ENCODE measurements around the gene TMPRSS3.
"Not testable (repeated sequence)": the region's sequence is repeated elsewhere in the genome, so short reads cannot be mapped to it uniquely, and the experiment has no call there.

TMPRSS3 gene

DNA sequence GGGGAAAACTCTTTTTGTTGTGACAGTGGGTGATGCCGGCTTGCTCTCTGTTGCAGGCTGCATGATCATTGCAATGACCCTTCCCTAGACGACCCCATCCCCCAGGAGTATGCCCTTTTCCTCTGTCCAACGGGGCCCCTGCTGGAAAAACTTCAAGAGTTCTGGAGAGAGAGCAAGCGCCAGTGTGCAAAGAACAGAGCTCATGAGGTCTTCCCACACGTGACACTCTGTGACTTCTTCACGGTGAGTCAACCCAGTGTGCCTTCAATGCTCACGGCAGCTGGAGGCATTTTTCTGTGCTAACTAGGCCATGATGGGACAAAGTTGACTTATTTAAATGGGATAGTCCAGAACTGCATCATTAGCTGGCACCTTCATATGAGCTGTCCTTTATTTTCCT is 13.5 kb upstream of the TMPRSS3 start:
- Histone ChIP-seq H3K4me1 (ENCODE audit: insufficient read depth, low read length, poor library complexity, severe bottlenecking) (peaks cover 56% of the 10 kb centered on the region), H3K79me2 (ENCODE audit: insufficient read depth, low read length) (peaks cover 51% of the 10 kb centered on the region)

GRCh38 chr21:42408718-42409117 is 12.9 kb upstream of the TMPRSS3 start:
- not testable (repeated sequence) for H2AFZ ChIP-seq (ENCODE audit: low read length); H3K9me2 ChIP-seq (replicated peaks; ENCODE audit: low read depth, low read length); H3K9me3 ChIP-seq (ENCODE audit: insufficient read depth, low read depth, low read length); H3F3A ChIP-seq (ENCODE audit: low read depth); H3K4me3 ChIP-seq (ENCODE audit: low read length, poor library complexity, severe bottlenecking); H4K20me1 ChIP-seq (ENCODE audit: insufficient read depth, low read length, poor library complexity, severe bottlenecking); H3K27me3 ChIP-seq (ENCODE audit: insufficient read depth, low read length, poor library complexity, severe bottlenecking); H3K4me2 ChIP-seq (ENCODE audit: low read depth, low read length, poor library complexity, severe bottlenecking); H3K9ac ChIP-seq (ENCODE audit: low read depth, low read length, poor library complexity, severe bottlenecking)
- H3K79me2 ChIP-seq (ENCODE audit: insufficient read depth, low read length) = peaks cover 52% of the 10 kb centered on the region
- H3K4me1 ChIP-seq (ENCODE audit: insufficient read depth, low read length, poor library complexity, severe bottlenecking) = peaks cover 62% of the 10 kb centered on the region
- peaks cover 15% of the 10 kb centered on the region; the same call in 1 of the 2 replicates for H3K36me3 ChIP-seq (ENCODE audit: insufficient read depth, low read length)

More for the DNA sequence above, 13.5 kb upstream of the TMPRSS3 start:
- H3F3A ChIP-seq (ENCODE audit: low read depth) = peaks cover 2% of the 10 kb centered on the region; the same call in 1 of the 2 replicates
- no peak overlapping the region for H3K4me2 ChIP-seq (ENCODE audit: low read depth, low read length, poor library complexity, severe bottlenecking)
- no peak overlapping the region for H3K9ac ChIP-seq (ENCODE audit: low read depth, low read length, poor library complexity, severe bottlenecking)
- TF ChIP-seq CTCF (conservative IDR thresholded peaks at IDR 0.05; ENCODE audit: low read length) (no peak), EZH2phosphoT487 (IDR thresholded peaks at IDR 0.05; ENCODE audit: borderline replicate concordance) (no peak)
- H4K20me1 ChIP-seq (ENCODE audit: insufficient read depth, low read length, poor library complexity, severe bottlenecking) = no peaks in the 10 kb centered on the region
- no peaks in the 10 kb centered on the region for H3K9me2 ChIP-seq (replicated peaks; ENCODE audit: low read depth, low read length)
- H3K9me3 ChIP-seq (ENCODE audit: insufficient read depth, low read depth, low read length) = no peaks in the 10 kb centered on the region
- no peaks in the 10 kb centered on the region for H3K27me3 ChIP-seq (ENCODE audit: insufficient read depth, low read length, poor library complexity, severe bottlenecking)
- H2AFZ ChIP-seq (ENCODE audit: low read length) = no peak overlapping the region
- no peak overlapping the region for H3K4me3 ChIP-seq (ENCODE audit: low read length, poor library complexity, severe bottlenecking)
- H3K36me3 ChIP-seq (ENCODE audit: insufficient read depth, low read length) = peaks cover 15% of the 10 kb centered on the region; the same call in 1 of the 2 replicates

- H3K9ac ChIP-seq (ENCODE audit: low read depth, low read length, poor library complexity, severe bottlenecking) = peak overlapping the region; percentile 23
- peak overlapping the region; percentile 73 for H3K4me2 ChIP-seq (ENCODE audit: low read depth, low read length, poor library complexity, severe bottlenecking)
- peak overlapping the region; percentile 5 for H3K4me3 ChIP-seq (ENCODE audit: low read length, poor library complexity, severe bottlenecking)
- peaks cover 52% of the 10 kb centered on the region for H3K79me2 ChIP-seq (ENCODE audit: insufficient read depth, low read length)
- H3F3A ChIP-seq (ENCODE audit: low read depth) = peaks cover 8% of the 10 kb centered on the region; the same call in 1 of the 2 replicates
- TF ChIP-seq EZH2phosphoT487 (IDR thresholded peaks at IDR 0.05; ENCODE audit: borderline replicate concordance) = no peak
- TF ChIP-seq CTCF (conservative IDR thresholded peaks at IDR 0.05; ENCODE audit: low read length) = no peak
- H4K20me1 ChIP-seq (ENCODE audit: insufficient read depth, low read length, poor library complexity, severe bottlenecking) = no peaks in the 10 kb centered on the region
- H3K9me2 ChIP-seq (replicated peaks; ENCODE audit: low read depth, low read length) = no peaks in the 10 kb centered on the region
- peaks cover 15% of the 10 kb centered on the region; the same call in 1 of the 2 replicates for H3K36me3 ChIP-seq (ENCODE audit: insufficient read depth, low read length)
- peaks cover 74% of the 10 kb centered on the region for H3K4me1 ChIP-seq (ENCODE audit: insufficient read depth, low read length, poor library complexity, severe bottlenecking)
- no peaks in the 10 kb centered on the region for H3K27me3 ChIP-seq (ENCODE audit: insufficient read depth, low read length, poor library complexity, severe bottlenecking)
- no peak overlapping the region for H2AFZ ChIP-seq (ENCODE audit: low read length)
- no peaks in the 10 kb centered on the region for H3K9me3 ChIP-seq (ENCODE audit: insufficient read depth, low read depth, low read length)
Measured at GRCh38 chr21:42407476-42407875, 11.6 kb upstream of the TMPRSS3 start.

DNA sequence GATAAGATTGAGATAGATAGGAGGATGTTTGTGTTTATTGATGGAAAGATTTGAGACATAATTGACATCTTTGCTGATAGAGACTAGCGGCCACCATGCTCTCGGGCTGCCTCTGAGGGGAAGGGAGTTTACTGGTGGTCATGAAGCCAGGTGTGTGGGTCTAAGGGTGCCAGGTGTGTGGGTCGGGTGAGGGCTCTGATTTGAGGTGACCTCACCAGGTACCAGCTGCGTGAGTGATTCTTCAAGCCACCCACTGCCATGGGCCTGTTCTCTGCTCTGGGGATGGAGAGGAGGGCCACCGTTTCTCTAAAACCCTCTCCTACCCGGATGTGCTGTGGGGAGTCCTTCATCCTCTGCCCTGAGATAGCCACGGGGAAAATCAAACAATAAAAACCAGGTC is 11.0 kb upstream of the TMPRSS3 start:
- Histone ChIP-seq H4K20me1 (ENCODE audit: insufficient read depth, low read length, poor library complexity, severe bottlenecking) (no peaks in the 10 kb centered on the region), H3K36me3 (ENCODE audit: insufficient read depth, low read length) (peaks cover 15% of the 10 kb centered on the region; the same call in 1 of the 2 replicates), H3K4me2 (ENCODE audit: low read depth, low read length, poor library complexity, severe bottlenecking) (peak overlapping the region; percentile 73), H3K79me2 (ENCODE audit: insufficient read depth, low read length) (peaks cover 52% of the 10 kb centered on the region), H3K9me2 (replicated peaks; ENCODE audit: low read depth, low read length) (no peaks in the 10 kb centered on the region), H3K4me1 (ENCODE audit: insufficient read depth, low read length, poor library complexity, severe bottlenecking) (peaks cover 75% of the 10 kb centered on the region), H3F3A (ENCODE audit: low read depth) (peaks cover 8% of the 10 kb centered on the region; the same call in 1 of the 2 replicates), H3K27me3 (ENCODE audit: insufficient read depth, low read length, poor library complexity, severe bottlenecking) (no peaks in the 10 kb centered on the region), H2AFZ (ENCODE audit: low read length) (no peak overlapping the region), H3K4me3 (ENCODE audit: low read length, poor library complexity, severe bottlenecking) (peak overlapping the region; percentile 71), H3K9me3 (ENCODE audit: insufficient read depth, low read depth, low read length) (no peaks in the 10 kb centered on the region), H3K9ac (ENCODE audit: low read depth, low read length, poor library complexity, severe bottlenecking) (peak overlapping the region; percentile 79)
- no peak for TF ChIP-seq CTCF (conservative IDR thresholded peaks at IDR 0.05; ENCODE audit: low read length)
